ENCODE results near the gene RAB27A. TPM values are rescaled to one million over a fixed set of nuclear protein-coding genes. Genes with fewer than 3 reads are reported as not detected.

The RAB27A gene
- total and polyA plus RNA-seq, 9 of the 15 experiments (the other 6 are each of a cell fraction or from before 2014, with no cell fraction given): 31.5 to 171 (median 80.4) TPM

GRCh38 chr15:55267401-55268175 is 22.0 kb downstream of the RAB27A start (continued):
- no peak for TF ChIP-seq PRDM10 (IDR thresholded peaks at IDR 0.05; ENCODE audit: partially characterized antibody)
- no peak for TF ChIP-seq CREB1 (IDR thresholded peaks at IDR 0.05)
- TF ChIP-seq CREB1 (CRISPR knock-in tag; IDR thresholded peaks at IDR 0.05): no peak
- 0 out of 2 replicates have a peak, but pooled peaks have one; percentile 27 for TF ChIP-seq SMARCC2 (IDR thresholded peaks at IDR 0.05; ENCODE audit: low read depth)
- peak; percentile 25; the same call in 1 of the 2 replicates for TF ChIP-seq ZNF316 (IDR thresholded peaks at IDR 0.05)
- TF ChIP-seq JUN (IDR thresholded peaks at IDR 0.05; ENCODE audit: borderline replicate concordance, low read depth, low read length): no peak
- no peak for TF ChIP-seq JUN (CRISPR knock-in tag; IDR thresholded peaks at IDR 0.05; ENCODE audit: borderline replicate concordance)
- TF ChIP-seq ZNF764 (CRISPR knock-in tag; IDR thresholded peaks at IDR 0.05; ENCODE audit: low read depth): no peak
- peak; percentile 42; the same call in 1 of the 2 replicates for TF ChIP-seq RFX1 (IDR thresholded peaks at IDR 0.05)
- TF ChIP-seq ZNF766 (CRISPR knock-in tag; conservative IDR thresholded peaks at IDR 0.05): no peak
- no peak for TF ChIP-seq BRD9 (IDR thresholded peaks at IDR 0.05; ENCODE audit: low read depth, partially characterized antibody)
- no peak for TF ChIP-seq PBX2 (CRISPR knock-in tag; IDR thresholded peaks at IDR 0.05; ENCODE audit: low read depth)
- TF ChIP-seq PBX2 (tag; conservative IDR thresholded peaks at IDR 0.05; ENCODE audit: low read depth): peak; percentile 83
- no peak for TF ChIP-seq NCOA4 (IDR thresholded peaks at IDR 0.05; ENCODE audit: partially characterized antibody)
- no peak for TF ChIP-seq FUS (optimal IDR thresholded peaks at IDR 0.05; ENCODE audit: low read depth, low read length)
- peak; percentile 62; the same call in 1 of the 2 replicates for TF ChIP-seq FOSL1 (tag; conservative IDR thresholded peaks at IDR 0.05)
- TF ChIP-seq ZBTB1 (CRISPR knock-in tag; IDR thresholded peaks at IDR 0.05; ENCODE audit: borderline replicate concordance, low read depth): no peak
- TF ChIP-seq CXXC5 (CRISPR knock-in tag; IDR thresholded peaks at IDR 0.05): 0 out of 2 replicates have a peak, but pooled peaks have one; percentile 19
- TF ChIP-seq PYGO2 (tag; IDR thresholded peaks at IDR 0.05): no peak
- TF ChIP-seq E2F4 (CRISPR knock-in tag; IDR thresholded peaks at IDR 0.05; ENCODE audit: low read depth): no peak
